ENCODE measurements around the gene SMTNL2. TPM values are rescaled to one million over a fixed set of nuclear protein-coding genes. Genes with fewer than 3 reads are reported as not detected.

Gene SMTNL2
- total and polyA plus RNA-seq, 9 of the 15 experiments (the other 6 are each of a cell fraction or from before 2014, with no cell fraction given) = not detected

DNA sequence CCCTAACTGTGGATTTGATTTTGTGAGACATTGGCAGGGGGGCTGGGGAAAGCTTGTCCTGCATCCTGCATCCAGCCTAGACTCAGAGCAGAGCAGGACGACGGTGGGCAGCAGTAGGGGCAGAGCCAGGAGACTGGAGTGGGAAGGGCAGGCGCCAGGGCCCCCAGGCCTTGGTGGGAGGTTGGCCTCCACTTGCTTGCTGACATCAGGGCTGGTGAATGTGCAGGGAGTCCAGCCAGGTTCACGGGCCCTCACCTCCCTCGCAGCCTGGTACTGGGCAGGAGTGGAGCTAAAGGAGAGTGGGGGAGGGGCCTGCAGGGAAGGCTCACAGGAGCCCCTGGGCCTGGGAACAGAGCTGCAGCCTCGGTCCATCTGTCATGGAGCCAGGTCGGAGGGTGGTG lies 2.2 kb upstream of the SMTNL2 start:
- intact Hi-C loops (cut with micrococcal nuclease) = no loop called here
- FAIRE-seq (no peak), ATAC-seq (no peak), DNase-seq (ENCODE audit: extremely low read depth in 1 of 4, low spot score in 3 of 4) (no peak)
- Histone ChIP-seq H3K4me2 (ENCODE audit: insufficient read depth, low read length) (no peak overlapping the region), H3K9me3 (replicated peaks; ENCODE audit: control insufficient read depth, insufficient read depth, low read depth, low read length) (no peaks in the 10 kb centered on the region), H3K9me1 (ENCODE audit: control insufficient read depth, insufficient read depth, low read length) (no peaks in the 10 kb centered on the region), H2AFZ (ENCODE audit: low read depth, low read length) (no peak overlapping the region), H3K27ac (ENCODE audit: extremely low read depth, low read depth, low read length) (no peak overlapping the region), H3K36me3 (ENCODE audit: control insufficient read depth, insufficient read depth, low read length) (no peaks in the 10 kb centered on the region), H3K4me3 (no peak overlapping the region), H3K9ac (ENCODE audit: insufficient read depth in 1 of 2, low read depth in 2 of 2, low read length in 2 of 2) (no peak overlapping the region), H3K79me2 (ENCODE audit: control insufficient read depth, insufficient read depth, low read length) (no peaks in the 10 kb centered on the region), H3K27me3 (ENCODE audit: control insufficient read depth in 2 of 2, insufficient read depth in 2 of 2, low read length in 2 of 2) (peaks cover 6 to 73% of the 10 kb centered on the region in 2 experiments; a peak in 4 of 5 replicates), H3K4me1 (replicated peaks in 1 of 2; ENCODE audit: control insufficient read depth in 2 of 2, insufficient read depth in 2 of 2, low read length in 2 of 2) (peaks cover 0 to 15% of the 10 kb centered on the region in 2 experiments; a peak in 2 of 5 replicates), H4K20me1 (replicated peaks; ENCODE audit: control insufficient read depth, insufficient read depth, low read length) (no peaks in the 10 kb centered on the region)
- in situ Hi-C loops (cut with MboI) = no loop called here
- ChIA-PET CTCF (ENCODE audit: low intra/inter-chr PET ratio) (no interaction called here), POLR2A (interaction anchor here (0.6 kb wide), 2 partner anchors 9 to 72 kb away, joined by 3 to 4 read pairs; no protein-coding TSS in a partner anchor)
- BruUV-seq (replicated peaks) = no TSS peak
- TF ChIP-seq CBX3 (IDR thresholded peaks at IDR 0.05; ENCODE audit: borderline replicate concordance in 1 of 2, low read length in 2 of 2) (no peak), THRAP3 (IDR thresholded peaks at IDR 0.05; ENCODE audit: borderline replicate concordance) (no peak), NFATC3 (IDR thresholded peaks at IDR 0.05) (no peak), CBFB (CRISPR knock-in tag; IDR thresholded peaks at IDR 0.05) (no peak), PHF21A (IDR thresholded peaks at IDR 0.05; ENCODE audit: borderline replicate concordance, low read depth) (no peak), HNRNPH1 (optimal IDR thresholded peaks at IDR 0.05; ENCODE audit: low read depth, low read length) (no peak), CEBPG (CRISPR knock-in tag; IDR thresholded peaks at IDR 0.05) (no peak), CEBPG (tag; conservative IDR thresholded peaks at IDR 0.05 in 1 of 2, IDR thresholded peaks at IDR 0.05 in 1 of 2) (no peak), BCOR (IDR thresholded peaks at IDR 0.05) (no peak)
- TF ChIP-seq, protein P1, sequence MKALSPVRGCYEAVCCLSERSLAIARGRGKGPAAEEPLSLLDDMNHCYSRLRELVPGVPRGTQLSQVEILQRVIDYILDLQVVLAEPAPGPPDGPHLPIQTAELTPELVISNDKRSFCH (CRISPR knock-in tag; IDR thresholded peaks at IDR 0.05) = no peak
- TF ChIP-seq, protein P1 (tag; IDR thresholded peaks at IDR 0.05) = no peak
- TF ChIP-seq, protein P2, sequence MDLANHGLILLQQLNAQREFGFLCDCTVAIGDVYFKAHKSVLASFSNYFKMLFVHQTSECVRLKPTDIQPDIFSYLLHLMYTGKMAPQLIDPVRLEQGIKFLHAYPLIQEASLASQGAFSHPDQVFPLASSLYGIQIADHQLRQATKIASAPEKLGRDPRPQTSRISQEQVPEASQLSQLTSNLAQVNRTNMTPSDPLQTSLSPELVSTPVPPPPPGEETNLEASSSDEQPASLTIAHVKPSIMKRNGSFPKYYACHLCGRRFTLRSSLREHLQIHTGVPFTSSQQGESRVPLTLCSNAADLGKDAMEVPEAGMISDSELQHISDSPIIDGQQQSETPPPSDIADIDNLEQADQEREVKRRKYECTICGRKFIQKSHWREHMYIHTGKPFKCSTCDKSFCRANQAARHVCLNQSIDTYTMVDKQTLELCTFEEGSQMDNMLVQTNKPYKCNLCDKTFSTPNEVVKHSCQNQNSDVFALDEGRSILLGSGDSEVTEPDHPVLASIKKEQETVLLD (IDR thresholded peaks at IDR 0.05) = no peak
- TF ChIP-seq, protein P3, sequence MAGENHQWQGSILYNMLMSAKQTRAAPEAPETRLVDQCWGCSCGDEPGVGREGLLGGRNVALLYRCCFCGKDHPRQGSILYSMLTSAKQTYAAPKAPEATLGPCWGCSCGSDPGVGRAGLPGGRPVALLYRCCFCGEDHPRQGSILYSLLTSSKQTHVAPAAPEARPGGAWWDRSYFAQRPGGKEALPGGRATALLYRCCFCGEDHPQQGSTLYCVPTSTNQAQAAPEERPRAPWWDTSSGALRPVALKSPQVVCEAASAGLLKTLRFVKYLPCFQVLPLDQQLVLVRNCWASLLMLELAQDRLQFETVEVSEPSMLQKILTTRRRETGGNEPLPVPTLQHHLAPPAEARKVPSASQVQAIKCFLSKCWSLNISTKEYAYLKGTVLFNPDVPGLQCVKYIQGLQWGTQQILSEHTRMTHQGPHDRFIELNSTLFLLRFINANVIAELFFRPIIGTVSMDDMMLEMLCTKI (IDR thresholded peaks at IDR 0.05; ENCODE audit: partially characterized antibody) = no peak
- TF ChIP-seq, protein P4, sequence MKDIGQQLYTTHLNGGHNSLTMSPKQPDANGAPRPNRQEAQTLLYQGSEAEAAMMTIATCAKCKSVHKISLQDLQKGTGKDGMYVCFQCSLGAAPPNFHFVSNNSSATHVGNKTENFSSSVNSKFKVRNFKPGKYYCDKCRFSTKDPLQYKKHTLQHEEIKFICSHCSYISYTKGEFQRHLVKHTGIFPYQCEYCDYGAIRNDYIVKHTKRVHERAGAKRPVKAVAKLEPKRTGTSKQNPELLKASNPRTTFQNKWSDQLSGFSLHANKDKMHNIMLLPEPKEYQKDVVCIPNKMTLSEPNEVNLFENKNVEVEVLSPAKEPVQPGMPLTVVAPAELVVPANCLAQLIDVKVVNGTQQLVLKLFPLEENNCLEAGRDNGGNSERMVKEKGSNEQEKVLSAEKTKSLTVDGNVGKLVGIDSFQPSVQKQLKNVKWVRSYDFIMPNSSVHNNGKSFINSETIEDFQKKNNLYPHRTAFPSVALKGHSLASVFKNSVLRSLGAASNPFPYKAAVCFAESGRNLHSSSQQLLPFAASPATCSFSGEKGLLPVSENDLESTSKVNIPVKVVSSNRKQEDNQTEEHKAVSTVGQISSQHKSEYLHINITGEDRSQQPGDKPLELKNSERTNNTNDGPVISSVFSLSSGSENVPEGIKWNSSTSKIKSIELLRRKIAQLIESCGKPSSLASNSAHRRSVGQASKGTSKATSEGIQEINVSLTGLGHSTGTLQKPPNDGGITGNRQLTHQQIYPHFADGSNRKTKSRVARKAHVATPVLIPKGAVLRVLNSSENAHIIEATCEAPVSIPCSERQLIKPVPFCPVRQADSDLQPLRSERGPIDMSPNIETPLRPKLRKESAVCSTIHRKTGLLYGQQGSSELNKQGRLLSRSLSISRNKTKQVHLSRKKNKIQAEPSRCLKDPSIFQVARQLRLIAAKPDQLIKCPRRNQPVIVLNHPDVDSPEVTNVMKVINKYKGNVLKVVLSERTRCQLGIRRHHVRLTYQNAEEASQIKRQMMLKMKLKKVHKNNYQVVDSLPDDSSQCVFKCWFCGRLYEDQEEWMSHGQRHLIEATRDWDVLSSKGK (CRISPR knock-in tag; IDR thresholded peaks at IDR 0.05) = no peak
- TF ChIP-seq, protein P5, sequence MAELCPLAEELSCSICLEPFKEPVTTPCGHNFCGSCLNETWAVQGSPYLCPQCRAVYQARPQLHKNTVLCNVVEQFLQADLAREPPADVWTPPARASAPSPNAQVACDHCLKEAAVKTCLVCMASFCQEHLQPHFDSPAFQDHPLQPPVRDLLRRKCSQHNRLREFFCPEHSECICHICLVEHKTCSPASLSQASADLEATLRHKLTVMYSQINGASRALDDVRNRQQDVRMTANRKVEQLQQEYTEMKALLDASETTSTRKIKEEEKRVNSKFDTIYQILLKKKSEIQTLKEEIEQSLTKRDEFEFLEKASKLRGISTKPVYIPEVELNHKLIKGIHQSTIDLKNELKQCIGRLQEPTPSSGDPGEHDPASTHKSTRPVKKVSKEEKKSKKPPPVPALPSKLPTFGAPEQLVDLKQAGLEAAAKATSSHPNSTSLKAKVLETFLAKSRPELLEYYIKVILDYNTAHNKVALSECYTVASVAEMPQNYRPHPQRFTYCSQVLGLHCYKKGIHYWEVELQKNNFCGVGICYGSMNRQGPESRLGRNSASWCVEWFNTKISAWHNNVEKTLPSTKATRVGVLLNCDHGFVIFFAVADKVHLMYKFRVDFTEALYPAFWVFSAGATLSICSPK (IDR thresholded peaks at IDR 0.05; ENCODE audit: borderline replicate concordance) = no peak
- WGBS (ENCODE audit: insufficient coverage, low coverage, missing lambda C conversion rate) = 0% methylated on average over 3 of the region's 7 CpGs
